HG03095 (cell line): ENCODE data around the gene DMPK.
"Not testable (repeated sequence)": the region's sequence is repeated elsewhere in the genome, so short reads cannot be mapped to it uniquely, and the experiment has no call there.

Experiments used
- ATAC-seq: cut with Tn5 transposase; IDR thresholded peaks from one replicate; pipeline ENCODE4 v1.9.1; 2021; ENCODE audit warnings: moderate library complexity; ENCODE audit not compliant: unreplicated experiment

DMPK gene

DNA sequence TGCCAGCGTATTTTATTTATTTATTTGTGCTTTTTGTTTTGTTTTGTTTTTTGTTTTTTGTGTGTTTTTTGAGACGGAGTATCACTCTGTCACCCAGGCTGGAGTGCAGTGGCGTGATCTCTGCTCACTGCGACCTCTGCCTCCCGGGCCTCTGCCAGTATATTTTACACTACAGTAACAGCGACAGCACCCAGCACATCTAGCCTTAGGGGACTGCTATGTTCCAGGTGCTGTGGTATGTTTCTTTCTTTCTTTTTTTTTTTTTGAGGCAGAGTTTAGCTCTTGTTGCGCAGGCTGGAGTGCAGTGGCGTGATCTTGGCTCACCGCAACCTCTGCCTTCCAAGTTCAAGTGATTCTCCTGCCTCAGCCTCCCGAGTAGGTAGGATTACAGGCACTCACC, 30.8 kb downstream of the DMPK start:
- not testable (repeated sequence) for ATAC-seq

DNA sequence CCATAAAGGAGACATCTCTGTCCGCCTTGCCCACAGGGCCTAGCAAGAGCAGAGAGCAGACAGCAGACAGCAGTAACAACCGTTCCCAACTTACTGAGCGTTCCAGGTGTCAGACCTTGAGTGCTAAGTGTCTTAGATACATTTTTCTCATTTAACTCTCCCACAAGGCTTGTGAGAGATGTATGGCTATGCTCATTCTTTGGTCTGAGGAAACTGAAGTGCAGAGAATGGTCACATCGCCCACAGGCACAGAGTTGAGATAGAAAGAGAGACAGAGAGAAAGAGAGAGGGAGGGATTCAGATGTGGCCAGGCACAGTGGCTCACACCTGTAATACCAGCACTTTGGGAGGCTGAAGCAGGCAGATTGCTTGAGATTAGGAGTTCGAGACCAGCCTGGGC, 34.8 kb downstream of the DMPK start:
- ATAC-seq = no peak

DNA sequence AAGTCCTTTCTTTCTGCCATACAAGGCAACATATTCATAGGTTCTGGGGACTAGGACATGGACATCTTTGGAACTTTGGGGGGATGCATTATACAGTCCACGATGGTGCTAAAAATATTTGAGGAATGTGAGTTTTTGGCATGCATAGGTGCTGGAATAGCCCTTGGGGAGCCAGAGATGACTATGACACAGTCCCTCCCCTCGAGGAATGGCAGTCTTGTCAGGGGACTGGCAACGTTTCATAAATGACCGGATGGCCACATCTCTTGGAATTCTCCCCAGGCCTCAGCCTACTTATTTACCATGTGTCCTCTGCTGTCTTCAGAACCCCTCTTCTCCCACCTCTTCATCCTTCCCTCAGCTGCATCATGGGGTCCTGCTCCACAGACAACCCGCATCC, 35.4 kb downstream of the DMPK start:
- ATAC-seq = no peak

DNA sequence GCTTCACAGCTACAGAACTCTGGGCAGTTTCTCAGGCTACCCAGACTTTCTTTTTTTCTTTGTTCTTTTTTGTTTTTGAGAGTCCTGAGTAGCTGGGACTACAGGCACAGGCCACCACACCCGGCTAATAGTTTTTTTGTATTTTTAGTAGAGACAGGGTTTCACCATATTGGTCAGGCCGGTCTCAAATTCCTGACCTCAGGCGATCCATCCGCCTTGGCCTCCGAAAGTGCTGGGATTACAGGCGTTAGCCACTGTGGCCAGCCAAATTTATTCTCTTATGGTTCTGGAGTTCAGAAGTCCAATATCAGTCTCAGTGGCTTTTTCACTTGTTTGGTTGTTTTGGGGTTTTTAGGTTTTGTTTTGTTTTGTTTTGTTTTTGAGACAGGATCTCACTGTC, 36.7 kb downstream of the DMPK start:
- no peak for ATAC-seq

DNA sequence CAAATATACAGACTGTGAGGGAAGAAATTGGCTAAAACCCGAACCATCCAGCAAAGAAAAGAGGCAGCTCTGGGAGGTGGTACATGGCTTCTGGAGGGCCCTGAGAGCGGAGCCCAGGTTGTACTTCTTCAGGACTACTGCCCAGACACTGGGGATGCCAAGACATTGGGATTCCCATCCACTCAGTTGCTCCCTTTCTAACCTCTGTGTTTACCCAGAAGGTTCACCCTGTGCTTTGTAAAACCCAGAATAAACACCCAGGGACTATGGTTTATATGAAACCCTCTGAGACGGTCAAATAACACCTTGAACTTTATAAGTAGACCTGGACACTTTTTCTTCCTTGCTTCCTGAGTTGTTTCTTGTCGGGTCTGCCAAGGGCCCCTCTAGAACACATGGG, 39.3 kb downstream of the DMPK start:
- ATAC-seq = no peak

DNA sequence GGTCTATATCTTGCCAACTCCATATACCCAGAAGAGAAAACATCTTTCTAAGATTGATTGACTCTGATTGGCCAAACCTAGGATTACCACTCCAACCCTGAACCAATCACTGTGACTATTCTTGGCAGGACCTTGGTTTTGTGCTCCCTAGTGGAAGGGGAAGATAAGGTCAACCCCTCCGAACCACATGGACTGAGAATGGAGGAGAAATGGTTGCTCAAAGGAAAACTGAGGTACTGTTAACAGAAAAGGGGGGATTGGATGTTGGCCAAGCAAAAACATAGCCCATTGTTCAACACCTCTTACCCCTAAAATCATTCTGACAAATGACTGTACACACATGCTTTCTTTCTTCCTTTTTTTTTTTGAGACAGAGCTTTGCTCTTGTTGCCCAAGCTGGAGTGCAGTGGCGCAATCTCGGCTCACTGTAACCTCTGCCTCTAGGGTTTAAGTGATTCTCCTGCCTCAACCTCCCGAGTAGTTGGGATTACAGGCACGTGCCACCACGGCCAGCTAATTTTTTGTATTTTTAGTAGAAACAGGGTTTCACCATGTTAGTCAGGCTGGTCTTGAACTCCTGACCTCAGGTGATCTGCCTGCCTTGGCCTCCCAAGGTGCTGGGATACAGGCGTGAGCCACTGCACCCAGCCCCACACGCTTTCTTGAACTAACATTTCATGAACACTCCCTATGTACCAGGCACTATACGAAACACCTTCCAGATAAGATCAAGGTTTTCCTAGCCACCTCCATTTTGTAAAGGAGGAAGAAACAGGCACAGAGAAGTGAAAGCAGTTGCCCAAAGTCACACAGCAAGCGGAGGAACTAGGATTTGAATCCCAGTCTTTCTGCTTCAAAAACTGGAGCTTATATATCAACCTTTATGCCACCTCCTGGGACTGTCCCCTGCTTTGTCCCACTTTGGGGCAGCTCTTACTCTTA, 42.5 kb downstream of the DMPK start:
- no peak for ATAC-seq

DNA sequence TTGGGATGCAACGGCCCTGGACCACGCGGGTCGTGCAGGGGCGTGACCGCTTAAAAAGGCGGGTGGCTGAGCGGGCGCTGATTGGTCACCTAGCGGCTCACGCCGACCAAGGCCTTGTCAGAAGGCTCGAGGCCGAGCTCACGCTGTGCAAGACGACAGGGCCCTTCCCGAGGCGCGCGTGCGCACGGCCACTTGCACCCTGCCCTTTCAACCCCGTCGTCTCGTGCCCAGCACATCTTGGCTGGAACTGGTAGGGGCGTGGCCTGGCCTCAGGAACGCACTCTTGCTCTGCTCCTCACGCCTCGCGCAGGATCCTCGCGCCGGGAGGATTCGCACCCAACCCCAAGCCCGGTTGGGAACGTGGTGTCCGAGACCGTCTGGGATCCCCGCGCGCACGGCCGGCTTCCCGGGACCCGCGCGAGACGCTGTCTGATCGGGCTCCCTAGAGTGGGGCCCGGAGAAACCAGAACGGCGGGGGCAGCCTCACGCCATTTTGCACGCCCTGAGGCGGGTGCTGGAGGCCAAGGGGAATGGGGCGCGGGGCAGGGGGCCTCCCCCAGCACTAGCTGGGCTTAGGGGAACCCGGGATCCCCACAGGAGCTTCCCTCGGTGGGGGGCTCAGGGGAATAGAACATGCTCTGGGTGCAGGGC, 49.0 kb downstream of the DMPK start, which contains the start of gene MEIOSIN:
Gene MEIOSIN (plus strand): TSS at position 280 of the 651 bp plus-strand sequence. CDS start 1,938 bp downstream, outside the sequence.
- no peak for ATAC-seq

DNA sequence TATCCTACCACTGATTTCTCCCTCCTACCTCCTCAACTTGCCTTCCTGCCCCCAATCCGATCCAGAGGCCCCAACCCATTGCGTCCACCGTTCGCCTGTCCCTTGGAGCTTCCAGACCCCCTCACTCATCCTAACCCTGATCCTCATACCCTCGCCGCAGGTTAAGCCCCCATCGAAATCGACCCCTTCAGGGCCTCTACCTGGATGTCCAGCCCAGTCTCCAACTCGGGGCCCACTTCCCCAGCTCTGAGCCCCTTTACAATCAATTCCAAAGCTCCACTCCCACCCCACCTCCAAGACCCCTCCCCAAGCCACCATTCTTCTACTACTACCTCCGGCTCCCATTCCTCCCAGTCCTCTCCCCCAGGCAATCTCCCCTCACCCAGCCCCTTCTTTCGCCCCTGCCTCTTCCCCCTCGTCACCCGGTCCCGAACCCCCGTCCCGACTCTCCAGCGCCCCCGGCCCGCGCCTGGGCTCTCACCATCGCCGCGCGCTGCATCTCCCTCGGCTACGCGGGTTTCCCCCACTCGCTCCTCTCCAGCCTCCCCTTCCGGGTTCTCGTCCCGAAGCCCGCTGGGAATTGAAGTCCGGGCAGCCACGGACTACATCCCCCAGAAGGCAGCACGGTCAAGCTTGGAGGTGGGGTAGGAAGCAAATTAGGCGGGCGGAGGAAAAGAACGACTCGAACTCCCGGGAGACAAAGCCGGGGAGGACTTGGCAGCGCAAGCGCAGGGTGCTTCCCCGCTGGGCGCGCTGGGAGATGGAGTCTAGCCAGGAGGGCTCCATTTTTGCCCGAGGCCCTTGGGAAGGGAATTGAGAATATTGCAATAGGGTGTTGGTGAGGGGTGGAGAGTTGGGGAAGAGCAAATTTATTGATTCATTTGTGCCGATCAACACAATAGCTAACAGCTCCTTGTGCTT, 51.7 kb downstream of the DMPK start, which contains the start of gene FBXO46:
Gene FBXO46 (minus strand): TSS at position 529 of the 921 bp plus-strand sequence. CDS start 17,401 bp downstream, outside the sequence.
- ATAC-seq = peak; percentile 89

DNA sequence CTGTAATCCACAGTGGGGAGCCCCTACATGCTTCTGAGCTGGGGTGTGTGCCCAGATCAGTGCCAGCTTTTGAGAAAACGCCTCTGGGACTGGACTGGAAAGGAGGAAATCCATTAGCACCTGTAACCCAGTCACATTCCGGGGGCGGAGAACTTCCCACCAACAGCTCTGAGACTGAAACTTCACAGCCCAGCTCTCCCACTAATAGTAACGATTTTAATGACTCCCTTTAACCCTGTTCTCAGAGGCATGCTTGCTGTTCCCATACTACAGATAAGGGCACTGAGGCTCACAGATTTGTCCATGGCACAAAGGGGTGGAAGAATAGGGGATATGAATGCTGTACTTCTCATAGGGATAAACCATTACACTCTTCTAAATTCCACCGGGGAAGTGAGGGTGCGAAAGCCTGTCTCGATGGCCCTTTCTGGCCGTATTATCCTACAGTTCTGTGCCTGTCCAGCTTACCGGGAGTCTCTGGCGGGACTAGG, 52.4 kb downstream of the DMPK start:
- no peak for ATAC-seq

DNA sequence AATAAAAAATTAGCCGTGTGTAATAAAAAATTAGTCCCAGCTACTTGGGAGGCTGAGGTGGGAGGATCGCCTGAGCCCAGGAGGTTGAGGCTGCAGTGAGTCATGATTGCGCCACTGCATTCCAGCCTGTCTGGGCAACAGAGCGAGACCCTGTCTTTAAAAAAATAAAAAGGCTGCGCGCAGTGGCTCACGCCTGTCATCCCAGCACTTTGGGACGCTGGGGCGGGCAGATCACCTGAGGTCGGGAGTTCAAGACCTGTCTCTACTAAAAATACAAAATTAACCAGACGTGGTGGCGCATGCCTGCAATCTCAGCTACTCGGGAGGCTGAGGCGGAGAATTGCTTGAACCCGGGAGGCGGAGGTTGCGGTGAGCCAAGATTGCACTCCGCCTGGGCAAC, 53.6 kb downstream of the DMPK start:
- not testable (repeated sequence) for ATAC-seq

DNA sequence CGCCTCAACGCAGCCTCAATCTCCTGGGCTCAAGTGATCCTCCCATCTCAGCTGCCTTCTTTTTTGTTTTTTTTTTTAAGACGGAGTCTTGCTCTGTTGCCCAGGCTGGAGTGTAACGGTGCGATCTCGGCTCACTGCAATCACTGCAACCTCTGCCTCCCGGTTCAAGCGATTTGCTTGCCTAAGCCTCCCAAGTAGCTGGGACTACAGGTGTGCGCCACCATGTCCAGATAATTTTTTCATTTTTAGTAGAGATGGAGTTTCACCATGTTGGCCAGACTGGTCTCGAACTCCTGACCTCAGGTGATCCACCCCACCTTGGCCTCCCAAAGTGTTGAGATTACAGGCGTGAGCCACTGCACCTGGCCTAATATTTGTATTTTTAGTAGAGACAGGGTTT, 62.2 kb downstream of the DMPK start:
- ATAC-seq = not testable (repeated sequence)
